Hepatocyte (in vitro differentiated cells): ENCODE data around the gene BOD1L2.

Experiments
- EZH2 ChIP-seq: fragments of 200-600 bp; sonication (generic); IDR thresholded peaks from 2 replicates; pipeline ENCODE4 v1.6.1; 2016; ENCODE audit warnings: antibody characterized with exemption, mild to moderate bottlenecking, borderline replicate concordance
- EZH2phosphoT487 ChIP-seq: fragments of 200-600 bp; sonication (generic); IDR thresholded peaks from one replicate; pipeline ENCODE4 v1.6.1; 2018; ENCODE audit warnings: antibody characterized with exemption, mild to moderate bottlenecking, low read depth, moderate library complexity; ENCODE audit not compliant: unreplicated experiment, severe bottlenecking
- TF ChIP-seq, protein P1 (sequence below): fragments of 200-600 bp; sonication (generic); IDR thresholded peaks from 2 replicates; pipeline ENCODE4 v1.5.1; 2016; ENCODE audit warnings: antibody characterized with exemption, mild to moderate bottlenecking; ENCODE audit not compliant: poor library complexity

DNA sequence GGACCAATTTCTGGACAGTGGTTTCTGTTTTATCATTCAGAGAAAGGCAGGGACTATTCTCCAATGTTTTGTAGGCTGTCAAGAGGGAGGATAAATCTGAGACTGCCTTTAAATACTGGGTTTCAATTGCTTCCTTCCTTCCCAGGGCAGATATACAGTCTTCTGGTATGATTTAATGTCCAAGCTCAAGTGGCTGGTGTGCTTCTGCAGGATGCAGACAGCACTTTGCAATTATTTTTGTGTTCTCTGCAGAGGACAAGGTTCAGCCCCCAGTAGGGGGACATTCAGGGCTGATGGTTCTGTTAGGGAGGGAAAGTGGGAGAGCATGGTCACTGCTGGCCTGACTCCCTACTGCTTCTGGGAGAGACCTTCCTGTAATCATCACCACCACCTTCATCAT is 4.6 kb upstream of the BOD1L2 start:
- TF ChIP-seq, protein P1, sequence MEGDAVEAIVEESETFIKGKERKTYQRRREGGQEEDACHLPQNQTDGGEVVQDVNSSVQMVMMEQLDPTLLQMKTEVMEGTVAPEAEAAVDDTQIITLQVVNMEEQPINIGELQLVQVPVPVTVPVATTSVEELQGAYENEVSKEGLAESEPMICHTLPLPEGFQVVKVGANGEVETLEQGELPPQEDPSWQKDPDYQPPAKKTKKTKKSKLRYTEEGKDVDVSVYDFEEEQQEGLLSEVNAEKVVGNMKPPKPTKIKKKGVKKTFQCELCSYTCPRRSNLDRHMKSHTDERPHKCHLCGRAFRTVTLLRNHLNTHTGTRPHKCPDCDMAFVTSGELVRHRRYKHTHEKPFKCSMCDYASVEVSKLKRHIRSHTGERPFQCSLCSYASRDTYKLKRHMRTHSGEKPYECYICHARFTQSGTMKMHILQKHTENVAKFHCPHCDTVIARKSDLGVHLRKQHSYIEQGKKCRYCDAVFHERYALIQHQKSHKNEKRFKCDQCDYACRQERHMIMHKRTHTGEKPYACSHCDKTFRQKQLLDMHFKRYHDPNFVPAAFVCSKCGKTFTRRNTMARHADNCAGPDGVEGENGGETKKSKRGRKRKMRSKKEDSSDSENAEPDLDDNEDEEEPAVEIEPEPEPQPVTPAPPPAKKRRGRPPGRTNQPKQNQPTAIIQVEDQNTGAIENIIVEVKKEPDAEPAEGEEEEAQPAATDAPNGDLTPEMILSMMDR = no peak
- no peak for TF ChIP-seq EZH2
- TF ChIP-seq EZH2phosphoT487 = no peak
